ENCODE results near the gene AKAP13.

DNA sequence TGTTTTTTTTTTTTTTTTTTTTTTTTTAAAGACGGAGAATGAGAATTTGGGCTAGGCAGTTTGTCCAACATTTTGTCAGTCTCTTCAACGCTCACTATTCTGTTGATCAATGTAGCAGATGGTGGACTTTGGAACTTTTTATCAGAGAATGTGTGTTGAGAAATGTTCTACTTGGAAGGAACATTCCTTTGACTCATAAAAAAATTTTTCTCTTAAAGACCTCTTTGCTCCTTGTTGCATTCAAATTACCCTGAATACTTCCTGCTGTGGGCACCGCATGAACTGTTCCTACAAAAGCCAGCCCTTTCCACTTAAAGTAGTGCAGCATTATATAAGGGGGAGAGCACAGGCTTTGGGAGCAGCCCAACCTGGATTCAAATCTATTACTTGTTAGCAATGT, 182.9 kb downstream of the AKAP13 start:
- TF ChIP-seq REST (IDR thresholded peaks at IDR 0.05; ENCODE audit: borderline replicate concordance): no peak
- no peak for TF ChIP-seq EZH2 (IDR thresholded peaks at IDR 0.05; ENCODE audit: borderline replicate concordance, insufficient read depth, low read length, poor library complexity, severe bottlenecking)
- TF ChIP-seq CTCF (IDR thresholded peaks at IDR 0.05; ENCODE audit: poor library complexity, severe bottlenecking): no peak
- no peak for TF ChIP-seq POLR2AphosphoS5 (IDR thresholded peaks at IDR 0.05)
- no peak for TF ChIP-seq MXI1 (conservative IDR thresholded peaks at IDR 0.05; ENCODE audit: poor library complexity, severe bottlenecking)
- TF ChIP-seq RAD21 (conservative IDR thresholded peaks at IDR 0.05): no peak
- no peak for TF ChIP-seq SMC3 (conservative IDR thresholded peaks at IDR 0.05; ENCODE audit: poor library complexity)
- TF ChIP-seq TAF1 (IDR thresholded peaks at IDR 0.05; ENCODE audit: low read depth): no peak
- TF ChIP-seq EP300 (conservative IDR thresholded peaks at IDR 0.05; ENCODE audit: poor library complexity, severe bottlenecking): no peak

Measured in neural cell (in vitro differentiated cells).